Measurements from ENCODE around the gene KREMEN2.

Gene KREMEN2

GRCh38 chr16:3014971-3015370, 50.9 kb downstream of the KREMEN2 start:
- no peaks in the 10 kb centered on the region for H3K27me3 ChIP-seq (ENCODE audit: control insufficient read depth, insufficient read depth, low read length)
- peaks cover 31% of the 10 kb centered on the region for H3K4me1 ChIP-seq
- H2AFZ ChIP-seq = no peak overlapping the region

GRCh38 chr16:3015865-3016521, 51.9 kb downstream of the KREMEN2 start:
- H3K27ac ChIP-seq = no peak overlapping the region
- no peak overlapping the region for H2AFZ ChIP-seq
- H3K4me3 ChIP-seq (ENCODE audit: low read depth, low read length) = no peak overlapping the region
- H3K9ac ChIP-seq = no peak overlapping the region
- no peak for TF ChIP-seq CTCF (IDR thresholded peaks at IDR 0.05)
- peaks cover 3% of the 10 kb centered on the region for H3K79me2 ChIP-seq
- no peaks in the 10 kb centered on the region for H3K9me3 ChIP-seq (ENCODE audit: control insufficient read depth, low read length)
- H3K27me3 ChIP-seq (ENCODE audit: control insufficient read depth, insufficient read depth, low read length) = no peaks in the 10 kb centered on the region
- H3K4me2 ChIP-seq (ENCODE audit: low read length) = no peak overlapping the region
- peaks cover 23% of the 10 kb centered on the region for H3K4me1 ChIP-seq
- no peaks in the 10 kb centered on the region for H3K36me3 ChIP-seq (ENCODE audit: control insufficient read depth, insufficient read depth, low read length)

More at GRCh38 chr16:3014971-3015370, 50.9 kb downstream of the KREMEN2 start:
- no peaks in the 10 kb centered on the region for H3K9me3 ChIP-seq (ENCODE audit: control insufficient read depth, low read length)
- TF ChIP-seq CTCF (IDR thresholded peaks at IDR 0.05) = no peak
- no peak overlapping the region for H3K4me2 ChIP-seq (ENCODE audit: low read length)
- peaks cover 3% of the 10 kb centered on the region for H3K79me2 ChIP-seq
- no peaks in the 10 kb centered on the region for H3K36me3 ChIP-seq (ENCODE audit: control insufficient read depth, insufficient read depth, low read length)
- no peak overlapping the region for H3K4me3 ChIP-seq (ENCODE audit: low read depth, low read length)
- H3K27ac ChIP-seq = no peak overlapping the region
- no peak overlapping the region for H3K9ac ChIP-seq

GRCh38 chr16:3017344-3017743, 53.3 kb downstream of the KREMEN2 start:
- TF ChIP-seq CTCF (IDR thresholded peaks at IDR 0.05) = no peak
- H3K27ac ChIP-seq = no peak overlapping the region
- H3K4me3 ChIP-seq (ENCODE audit: low read depth, low read length) = no peak overlapping the region
- H3K79me2 ChIP-seq = no peaks in the 10 kb centered on the region
- no peaks in the 10 kb centered on the region for H3K36me3 ChIP-seq (ENCODE audit: control insufficient read depth, insufficient read depth, low read length)
- H3K4me2 ChIP-seq (ENCODE audit: low read length) = no peak overlapping the region
- no peak overlapping the region for H2AFZ ChIP-seq
- H3K4me1 ChIP-seq = peaks cover 21% of the 10 kb centered on the region
- H3K9me3 ChIP-seq (ENCODE audit: control insufficient read depth, low read length) = no peaks in the 10 kb centered on the region
- no peaks in the 10 kb centered on the region for H3K27me3 ChIP-seq (ENCODE audit: control insufficient read depth, insufficient read depth, low read length)
- H3K9ac ChIP-seq = no peak overlapping the region
